H9 (cell line): Measurements from ENCODE around the gene TMEM221. TPM values are rescaled to one million over a fixed set of nuclear protein-coding genes. Genes with fewer than 3 reads are reported as not detected.

Experiments used
- DNase-seq: peaks from one replicate; pipeline ENCODE4 v3.0.0-alpha.2; 2017
- H2AFZ ChIP-seq: one replicate; pipeline ENCODE4 v1.6.1; 2013; ENCODE audit warnings: mild to moderate bottlenecking, low read length, control low read depth, moderate library complexity
- H2AK5ac ChIP-seq: 2 replicates; pipeline ENCODE4 v1.6.1; 2013; ENCODE audit warnings: low read length, control low read depth, mixed read lengths; ENCODE audit not compliant: insufficient read length
- H2BK120ac ChIP-seq: one replicate; pipeline ENCODE4 v1.6.1; 2013; ENCODE audit warnings: low read depth, mild to moderate bottlenecking, low read length, control low read depth, inconsistent platforms; ENCODE audit not compliant: poor library complexity, severe bottlenecking
- H2BK12ac ChIP-seq: 2 replicates; pipeline ENCODE4 v1.6.1; 2013; ENCODE audit warnings: low read length, control low read depth, mixed read lengths, low read depth; ENCODE audit not compliant: insufficient read length
- H2BK15ac ChIP-seq: 2 replicates; pipeline ENCODE4 v1.6.1; 2013; ENCODE audit warnings: low read depth, low read length, control low read depth
- H2BK20ac ChIP-seq: one replicate; pipeline ENCODE4 v1.6.1; 2013; ENCODE audit warnings: low read depth, mild to moderate bottlenecking, low read length, control low read depth, inconsistent platforms; ENCODE audit not compliant: poor library complexity, severe bottlenecking
- H2BK5ac ChIP-seq: 2 replicates; pipeline ENCODE4 v1.6.1; 2013; ENCODE audit warnings: low read length, control low read depth, mixed read lengths; ENCODE audit not compliant: insufficient read length
- H3K14ac ChIP-seq: 2 replicates; pipeline ENCODE4 v1.6.1; 2013; ENCODE audit warnings: low read length, control low read depth; ENCODE audit not compliant: insufficient read depth
- H3K18ac ChIP-seq: 2 replicates; pipeline ENCODE4 v1.6.1; 2013; ENCODE audit warnings: low read depth, mild to moderate bottlenecking, mixed read lengths, low read length, control low read depth; ENCODE audit not compliant: insufficient read length
- H3K23ac ChIP-seq: 2 replicates; pipeline ENCODE4 v1.6.1; 2013; ENCODE audit warnings: low read length, control low read depth, mixed read lengths, low read depth; ENCODE audit not compliant: insufficient read length
- H3K23me2 ChIP-seq: 2 replicates; pipeline ENCODE4 v1.6.1; 2013; ENCODE audit warnings: low read depth, mild to moderate bottlenecking, mixed read lengths, low read length, control low read depth; ENCODE audit not compliant: insufficient read length, poor library complexity, severe bottlenecking
- H3K27ac ChIP-seq: 2 replicates; pipeline ENCODE4 v1.5.1; 2013; ENCODE audit warnings: low read length, control low read depth, mixed read lengths, low read depth; ENCODE audit not compliant: insufficient read length
- H3K27me3 ChIP-seq: 2 replicates; pipeline ENCODE4 v1.6.1; 2013; ENCODE audit warnings: low read length, control low read depth, inconsistent platforms; ENCODE audit not compliant: insufficient read depth
- H3K4ac ChIP-seq: 2 replicates; pipeline ENCODE4 v1.6.1; 2013; ENCODE audit warnings: low read depth, mild to moderate bottlenecking, control low read depth, inconsistent platforms, low read length, moderate library complexity
- H3K4me1 ChIP-seq: 2 replicates; pipeline ENCODE4 v1.6.1; 2013; ENCODE audit warnings: low read length, control low read depth, inconsistent platforms; ENCODE audit not compliant: insufficient read depth
- H3K4me2 ChIP-seq: 2 replicates; pipeline ENCODE4 v1.6.1; 2013; ENCODE audit warnings: low read length, control low read depth, mixed read lengths; ENCODE audit not compliant: insufficient read length, insufficient read depth
- H3K56ac ChIP-seq: 2 replicates; pipeline ENCODE4 v1.6.1; 2013; ENCODE audit warnings: low read depth, mild to moderate bottlenecking, mixed read lengths, low read length, control low read depth; ENCODE audit not compliant: insufficient read length
- H3K79me1 ChIP-seq: 2 replicates; pipeline ENCODE4 v1.6.1; 2013; ENCODE audit warnings: low read depth, mild to moderate bottlenecking, moderate library complexity, low read length, control low read depth, inconsistent platforms; ENCODE audit not compliant: insufficient read depth, poor library complexity, severe bottlenecking
- H3K79me2 ChIP-seq: 2 replicates; pipeline ENCODE4 v1.6.1; 2013; ENCODE audit warnings: low read length, control low read depth, inconsistent platforms; ENCODE audit not compliant: insufficient read depth
- H3K9ac ChIP-seq: 2 replicates; pipeline ENCODE4 v1.6.1; 2013; ENCODE audit warnings: low read length, control low read depth, mixed read lengths; ENCODE audit not compliant: insufficient read length; ENCODE audit errors: extremely low read depth
- H3K9me3 ChIP-seq: one replicate; pipeline ENCODE4 v1.6.1; 2013; ENCODE audit warnings: low read depth, low read length, inconsistent platforms; ENCODE audit not compliant: control insufficient read depth
- H3T11ph ChIP-seq: one replicate; pipeline ENCODE4 v1.6.1; 2013; ENCODE audit warnings: mild to moderate bottlenecking, low read length, control low read depth, inconsistent platforms
- H4K20me1 ChIP-seq: one replicate; pipeline ENCODE4 v1.6.1; 2013; ENCODE audit not compliant: control insufficient read depth, insufficient read length, insufficient read depth
- H4K5ac ChIP-seq: 2 replicates; pipeline ENCODE4 v1.6.1; 2013; ENCODE audit warnings: low read depth, mild to moderate bottlenecking, mixed read lengths, low read length, control low read depth; ENCODE audit not compliant: insufficient read length
- H4K8ac ChIP-seq: replicated peaks from 2 replicates; pipeline ENCODE4 v1.6.1; 2013; ENCODE audit warnings: low read length, control low read depth, mixed read lengths, low read depth; ENCODE audit not compliant: insufficient read length
- H4K91ac ChIP-seq: 2 replicates; pipeline ENCODE4 v1.6.1; 2013; ENCODE audit warnings: low read depth, mild to moderate bottlenecking, moderate library complexity, mixed read lengths, low read length, control low read depth; ENCODE audit not compliant: insufficient read length
- H3K27ac Mint-ChIP-seq, 3 experiments: 2 replicates in 2 of 3; 3 replicates in 1 of 3; pipeline ENCODE4 v1.8.0; 2020 to 2021; ENCODE audit warnings: mixed read lengths in 3 of 3, mild to moderate bottlenecking in 1 of 3, moderate library complexity in 1 of 3
- H3K27me3 Mint-ChIP-seq: 2 replicates; pipeline ENCODE4 v1.8.0; 2021; ENCODE audit warnings: low read depth, mild to moderate bottlenecking, moderate library complexity, mixed read lengths
- H3K36me3 Mint-ChIP-seq, 3 experiments: 2 replicates in 2 of 3; 3 replicates in 1 of 3; pipeline ENCODE4 v1.8.0; 2020 to 2021; ENCODE audit warnings: low read depth in 3 of 3, mixed read lengths in 3 of 3; ENCODE audit not compliant: insufficient read depth in 1 of 3
- H3K4me1 Mint-ChIP-seq, 2 experiments: 2 replicates each; pipeline ENCODE4 v1.8.0; 2020; ENCODE audit warnings: mixed read lengths in 2 of 2
- H3K4me3 Mint-ChIP-seq, 2 experiments: 2 replicates in 1 of 2; 3 replicates in 1 of 2; pipeline ENCODE4 v1.8.0; 2020 to 2021; ENCODE audit warnings: mild to moderate bottlenecking in 2 of 2, mixed read lengths in 2 of 2, moderate library complexity in 1 of 2
- H3K9me3 Mint-ChIP-seq, 2 experiments: 2 replicates in 1 of 2; 3 replicates in 1 of 2; pipeline ENCODE4 v1.8.0; 2020; ENCODE audit warnings: mild to moderate bottlenecking in 2 of 2, mixed read lengths in 2 of 2, moderate library complexity in 1 of 2
- WGBS: extraction: QIAGEN DNeasy Blood & Tissue Kit; methylation state at CpG from one replicate; pipeline ENCODE4 v1.1.7; 2013; ENCODE audit warnings: missing lambda C conversion rate, low lambda C conversion rate, mixed read lengths; ENCODE audit not compliant: insufficient read length; ENCODE audit errors: extremely low coverage; 5-methylcytosine and 5-hydroxymethylcytosine counted together
- total RNA-seq: library from RNA; stranded (reverse); gene quantifications from 2 replicates; pipeline ENCODE4 v1.2.1, GENCODE V29; 2021
- TF ChIP-seq, protein P1 (sequence below): fragments of 200-600 bp; sonication (generic); conservative IDR thresholded peaks from 3 replicates; pipeline ENCODE4 v1.8.0; 2021; ENCODE audit warnings: antibody characterized with exemption, mild to moderate bottlenecking

TMEM221 gene
- total RNA-seq, 1 experiment from 2014 or later, result 1.4 TPM

DNA sequence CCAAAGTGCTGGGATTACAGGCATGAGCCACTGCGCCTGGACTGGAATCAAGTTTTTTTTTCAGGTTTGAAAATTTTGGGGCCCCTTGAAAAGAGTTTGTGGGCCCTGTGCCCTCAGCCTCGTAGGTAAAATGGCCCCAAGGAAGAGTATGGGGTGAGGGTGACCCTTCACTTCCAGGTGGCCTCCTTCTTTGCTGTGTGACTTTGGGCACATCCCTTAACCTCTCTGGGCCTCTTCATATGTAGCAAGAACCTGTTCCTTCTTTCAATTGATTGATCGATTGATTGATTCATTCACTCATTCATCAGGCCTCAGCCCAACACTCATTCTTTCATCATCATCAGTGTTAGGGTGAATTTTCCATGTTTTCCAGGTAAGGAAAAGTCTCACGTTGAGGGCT, 3.4 kb upstream of the TMEM221 start:
- TF ChIP-seq, protein P1, sequence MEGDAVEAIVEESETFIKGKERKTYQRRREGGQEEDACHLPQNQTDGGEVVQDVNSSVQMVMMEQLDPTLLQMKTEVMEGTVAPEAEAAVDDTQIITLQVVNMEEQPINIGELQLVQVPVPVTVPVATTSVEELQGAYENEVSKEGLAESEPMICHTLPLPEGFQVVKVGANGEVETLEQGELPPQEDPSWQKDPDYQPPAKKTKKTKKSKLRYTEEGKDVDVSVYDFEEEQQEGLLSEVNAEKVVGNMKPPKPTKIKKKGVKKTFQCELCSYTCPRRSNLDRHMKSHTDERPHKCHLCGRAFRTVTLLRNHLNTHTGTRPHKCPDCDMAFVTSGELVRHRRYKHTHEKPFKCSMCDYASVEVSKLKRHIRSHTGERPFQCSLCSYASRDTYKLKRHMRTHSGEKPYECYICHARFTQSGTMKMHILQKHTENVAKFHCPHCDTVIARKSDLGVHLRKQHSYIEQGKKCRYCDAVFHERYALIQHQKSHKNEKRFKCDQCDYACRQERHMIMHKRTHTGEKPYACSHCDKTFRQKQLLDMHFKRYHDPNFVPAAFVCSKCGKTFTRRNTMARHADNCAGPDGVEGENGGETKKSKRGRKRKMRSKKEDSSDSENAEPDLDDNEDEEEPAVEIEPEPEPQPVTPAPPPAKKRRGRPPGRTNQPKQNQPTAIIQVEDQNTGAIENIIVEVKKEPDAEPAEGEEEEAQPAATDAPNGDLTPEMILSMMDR, result no peak
- Mint-ChIP-seq H3K4me1 (peaks cover 10 to 19% of the 10 kb centered on the region in 2 experiments), H3K9me3 (peaks cover 0 to 5% of the 10 kb centered on the region in 2 experiments; a peak in 1 of 5 replicates), H3K27ac (no peak overlapping the region), H3K27me3 (peaks cover 63% of the 10 kb centered on the region), H3K4me3 (no peak overlapping the region), H3K36me3 (peaks cover 0 to 2% (median 0%) of the 10 kb centered on the region in 3 experiments; a peak in 2 of 7 replicates)
- no peak overlapping the region for H3K9ac ChIP-seq
- no peak overlapping the region for H3K14ac ChIP-seq
- no peak overlapping the region for H3K18ac ChIP-seq
- no peaks in the 10 kb centered on the region for H3K4me1 ChIP-seq
- no peak overlapping the region for H3K4me2 ChIP-seq
- no peak overlapping the region for H4K5ac ChIP-seq
- H4K91ac ChIP-seq, result no peak overlapping the region
- peaks cover 6% of the 10 kb centered on the region; the same call in 1 of the 2 replicates for H3K27me3 ChIP-seq
- no peak overlapping the region for H2BK120ac ChIP-seq
- no peak overlapping the region for H2BK5ac ChIP-seq
- H4K20me1 ChIP-seq, result peaks cover 4% of the 10 kb centered on the region
- no peak overlapping the region for H3T11ph ChIP-seq
- no peak overlapping the region for H2BK12ac ChIP-seq
- no peaks in the 10 kb centered on the region for H3K23me2 ChIP-seq
- no peak overlapping the region for H2AFZ ChIP-seq
- DNase-seq, result no peak
- H2AK5ac ChIP-seq, result no peak overlapping the region
- no peak overlapping the region for H3K56ac ChIP-seq
- H3K4ac ChIP-seq, result no peak overlapping the region
- H3K79me2 ChIP-seq, result no peaks in the 10 kb centered on the region
- no peak overlapping the region for H2BK15ac ChIP-seq
- H2BK20ac ChIP-seq, result no peak overlapping the region
- H3K27ac ChIP-seq, result no peak overlapping the region
- H3K9me3 ChIP-seq, result no peaks in the 10 kb centered on the region
- no peak overlapping the region for H3K23ac ChIP-seq
- no peaks in the 10 kb centered on the region for H3K79me1 ChIP-seq
- no CpG with 5 or more reads among the region's 4 CpGs for WGBS
- H4K8ac ChIP-seq, result no peak overlapping the region
